Gastroesophageal sphincter (tissue), 4 donors: ENCODE measurements around the gene FARS2. TPM values are rescaled to one million over a fixed set of nuclear protein-coding genes. Genes with fewer than 3 reads are reported as not detected.
A peak's percentile ranks its signal among the peaks of the same experiment; 100 is the strongest.

ENCODE experiments used
- ATAC-seq: fragments of 150-250 bp; one replicate; pipeline ENCODE4 v1.9.1; 2016; ENCODE audit warnings: mild to moderate bottlenecking, moderate library complexity
- H3K27ac ChIP-seq, 4 donors: fragments of 200-600 bp; sonication (generic) in 3 of 4; 1 replicate in 3 of 4; 2 replicates in 1 of 4; pipeline ENCODE4 v1.5.1; 2016 to 2019
- H3K27me3 ChIP-seq: fragments of 200-600 bp; sonication (generic); one replicate; pipeline ENCODE4 v1.5.1; 2019
- H3K36me3 ChIP-seq, 2 donors: fragments of 200-600 bp; sonication (generic); one replicate each; pipeline ENCODE4 v1.5.1; 2019; ENCODE audit warnings: control low read depth in 1 of 2
- H3K4me1 ChIP-seq, 3 donors: fragments of 200-600 bp; sonication (generic); 1 replicate in 2 of 3; 2 replicates in 1 of 3; pipeline ENCODE4 v1.5.1; 2016 to 2019; ENCODE audit warnings: control low read depth in 2 of 3
- H3K4me3 ChIP-seq, 2 donors: fragments of 200-600 bp; sonication (generic); one replicate each; pipeline ENCODE4 v1.5.1; 2019; ENCODE audit warnings: mild to moderate bottlenecking in 1 of 2, moderate library complexity in 1 of 2
- H3K9me3 ChIP-seq, 3 donors: fragments of 200-600 bp; sonication (generic); one replicate each; pipeline ENCODE4 v1.5.1; 2017 to 2019; ENCODE audit warnings: control low read depth in 2 of 3
- EP300 ChIP-seq: sonication (generic); formaldehyde crosslinking; IDR thresholded peaks from one replicate; pipeline ENCODE4 v1.6.1; 2017; ENCODE audit warnings: antibody characterized with exemption, mild to moderate bottlenecking
- POLR2A ChIP-seq, 2 donors: fragments of 450-650 bp; IDR thresholded peaks; one replicate each; pipeline ENCODE4 v1.6.1; 2017; ENCODE audit warnings: antibody characterized with exemption in 2 of 2, mild to moderate bottlenecking in 2 of 2, moderate library complexity in 1 of 2
- POLR2AphosphoS5 ChIP-seq: sonication (generic); formaldehyde crosslinking; IDR thresholded peaks from one replicate; pipeline ENCODE4 v1.6.1; 2017; ENCODE audit warnings: antibody characterized with exemption
- WGBS, 2 donors: methylation state at CpG; one replicate each; pipeline ENCODE4 v1.1.5; 2018; ENCODE audit warnings: low coverage in 1 of 2; 5-methylcytosine and 5-hydroxymethylcytosine counted together
- total RNA-seq, 4 donors: library from RNA; depleted of rRNA; stranded (reverse); fragments of >200 nt; gene quantifications; one replicate each; pipeline ENCODE4 v1.1.0, GENCODE V29; 2016
- TF ChIP-seq, protein P1 (sequence below), 4 experiments: fragments of 200-600 bp in 2 of 4; fragments of 450-650 bp in 2 of 4; sonication (generic) in 1 of 4; IDR thresholded peaks; one replicate each; pipeline ENCODE4 v1.5.1; 2017 to 2019; ENCODE audit warnings: antibody characterized with exemption in 4 of 4, mild to moderate bottlenecking in 2 of 4, moderate library complexity in 2 of 4

FARS2 gene
- total RNA-seq, 4 donors from 2014 or later: 9.8 to 16.3 (median 14.4) TPM

DNA sequence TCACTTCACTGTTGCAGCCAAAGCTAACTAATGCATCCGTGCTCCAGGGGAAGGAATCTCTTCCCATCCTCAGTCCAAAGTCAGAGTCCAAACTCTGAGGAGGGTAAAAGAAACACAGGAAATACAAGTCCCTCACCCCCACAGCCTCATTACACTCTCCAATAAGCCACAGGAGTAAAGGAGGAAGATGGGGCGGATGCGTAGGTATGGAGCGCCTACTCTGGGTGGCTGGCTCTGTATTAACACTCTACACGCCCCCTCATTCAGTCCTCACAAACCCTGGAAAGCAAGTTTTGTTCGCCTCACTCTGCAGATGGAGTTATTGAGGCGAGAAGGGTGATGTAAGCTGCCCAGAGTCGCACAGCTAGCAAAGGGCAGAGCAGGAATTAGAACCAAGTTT, 502.6 kb downstream of the FARS2 start:
- peaks cover 0 to 43% (median 10%) of the 10 kb centered on the region in 3 donors for H3K4me1 ChIP-seq
- no peak for ATAC-seq
- TF ChIP-seq EP300: no peak
- TF ChIP-seq POLR2AphosphoS5: no peak
- TF ChIP-seq, protein P1, sequence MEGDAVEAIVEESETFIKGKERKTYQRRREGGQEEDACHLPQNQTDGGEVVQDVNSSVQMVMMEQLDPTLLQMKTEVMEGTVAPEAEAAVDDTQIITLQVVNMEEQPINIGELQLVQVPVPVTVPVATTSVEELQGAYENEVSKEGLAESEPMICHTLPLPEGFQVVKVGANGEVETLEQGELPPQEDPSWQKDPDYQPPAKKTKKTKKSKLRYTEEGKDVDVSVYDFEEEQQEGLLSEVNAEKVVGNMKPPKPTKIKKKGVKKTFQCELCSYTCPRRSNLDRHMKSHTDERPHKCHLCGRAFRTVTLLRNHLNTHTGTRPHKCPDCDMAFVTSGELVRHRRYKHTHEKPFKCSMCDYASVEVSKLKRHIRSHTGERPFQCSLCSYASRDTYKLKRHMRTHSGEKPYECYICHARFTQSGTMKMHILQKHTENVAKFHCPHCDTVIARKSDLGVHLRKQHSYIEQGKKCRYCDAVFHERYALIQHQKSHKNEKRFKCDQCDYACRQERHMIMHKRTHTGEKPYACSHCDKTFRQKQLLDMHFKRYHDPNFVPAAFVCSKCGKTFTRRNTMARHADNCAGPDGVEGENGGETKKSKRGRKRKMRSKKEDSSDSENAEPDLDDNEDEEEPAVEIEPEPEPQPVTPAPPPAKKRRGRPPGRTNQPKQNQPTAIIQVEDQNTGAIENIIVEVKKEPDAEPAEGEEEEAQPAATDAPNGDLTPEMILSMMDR (IDR thresholded peaks at IDR 0.05): no peak
- 73% methylated on average over 7 of the region's 8 CpGs; no CpG with 5 or more reads in 1 of the 2 donors for WGBS, 2 donors
- no peaks in the 10 kb centered on the region for H3K36me3 ChIP-seq
- H3K27ac ChIP-seq: peak overlapping the region in 3 of 4 donors; percentile 60 to 69 (median 62)
- H3K9me3 ChIP-seq: peaks cover 0 to 6% (median 0%) of the 10 kb centered on the region in 3 donors
- H3K4me3 ChIP-seq: no peak overlapping the region
- H3K27me3 ChIP-seq: no peaks in the 10 kb centered on the region

DNA sequence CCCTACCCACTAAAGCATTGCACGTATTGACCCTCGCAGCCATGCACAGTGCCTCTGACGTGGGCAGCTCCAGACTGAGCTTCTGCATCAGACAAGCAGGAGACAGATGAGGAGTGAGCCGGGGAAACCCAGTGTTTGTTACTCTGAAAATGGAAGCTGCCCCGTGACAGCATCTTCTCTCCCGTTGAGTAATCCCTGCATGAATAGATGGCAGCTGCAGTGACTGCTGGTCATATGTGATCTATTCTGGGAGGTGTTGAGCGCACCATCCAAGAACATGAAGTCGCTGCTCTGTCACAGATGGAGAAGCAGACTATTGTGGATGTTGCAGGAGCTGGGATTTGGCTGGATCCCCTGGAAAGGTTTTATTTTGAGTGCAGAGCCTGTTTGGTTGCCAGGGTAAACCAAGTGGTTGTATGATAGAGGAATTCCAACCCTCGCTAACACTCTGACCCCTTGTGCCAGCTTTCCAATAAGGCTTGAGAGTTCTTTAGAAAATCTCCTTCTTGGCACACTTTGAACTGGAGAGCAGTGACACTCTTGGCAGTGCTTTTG, 503.2 kb downstream of the FARS2 start:
- ATAC-seq: peak; percentile 44
- H3K27ac ChIP-seq: peak overlapping the region in 3 of 4 donors; percentile 60 to 69 (median 62)
- H3K27me3 ChIP-seq: no peaks in the 10 kb centered on the region
- no peaks in the 10 kb centered on the region for H3K36me3 ChIP-seq
- peaks cover 0 to 43% (median 10%) of the 10 kb centered on the region in 3 donors for H3K4me1 ChIP-seq
- no peak for TF ChIP-seq EP300
- TF ChIP-seq POLR2AphosphoS5: peak; percentile 74
- H3K9me3 ChIP-seq: peaks cover 0 to 6% (median 0%) of the 10 kb centered on the region in 3 donors
- no peak overlapping the region for H3K4me3 ChIP-seq
- 16 to 18% methylated on average over 1 to 6 of the region's 9 CpGs for WGBS, 2 donors

DNA sequence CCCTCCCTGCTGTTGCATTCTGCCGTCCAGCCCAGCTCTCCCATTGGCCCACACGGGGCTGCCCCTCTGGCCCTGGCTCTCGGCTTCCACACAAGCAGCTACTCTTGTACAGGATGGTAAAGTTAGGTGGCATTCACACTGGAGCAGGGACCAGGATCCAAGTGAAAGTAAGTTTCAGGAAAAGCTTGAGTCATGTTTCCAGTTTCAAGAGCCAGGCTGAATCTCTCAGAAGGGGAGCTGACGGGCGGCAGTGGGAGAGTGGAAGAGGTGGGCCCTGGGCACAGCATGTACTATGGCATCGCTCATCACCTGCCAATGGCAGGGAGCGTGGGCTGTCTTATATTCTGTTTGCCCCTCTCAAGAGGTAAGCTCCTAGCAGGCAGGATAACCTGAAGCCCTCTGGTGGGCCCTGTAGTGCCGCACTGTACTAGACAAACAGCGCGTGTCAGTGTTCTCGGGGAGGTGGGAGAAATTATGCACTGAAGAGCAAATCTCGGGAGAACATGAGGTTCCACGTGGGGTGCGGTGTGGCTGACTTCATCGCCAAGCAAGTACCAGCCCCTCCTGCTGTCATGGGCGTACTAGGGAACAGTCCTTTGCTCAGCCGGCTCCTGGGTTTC, 503.9 kb downstream of the FARS2 start:
- peak; percentile 63 for TF ChIP-seq POLR2AphosphoS5
- no peak for TF ChIP-seq EP300
- TF ChIP-seq, protein P1 (IDR thresholded peaks at IDR 0.05): no peak
- no peak for TF ChIP-seq POLR2A (IDR thresholded peaks at IDR 0.05)
- no peak overlapping the region for H3K4me3 ChIP-seq
- peaks cover 0 to 43% (median 10%) of the 10 kb centered on the region in 3 donors for H3K4me1 ChIP-seq
- H3K9me3 ChIP-seq: peaks cover 0 to 6% (median 0%) of the 10 kb centered on the region in 3 donors
- ATAC-seq: no peak
- 100% methylated on average over 1 to 5 of the region's 17 CpGs for WGBS, 2 donors
- no peaks in the 10 kb centered on the region for H3K36me3 ChIP-seq
- H3K27ac ChIP-seq: peak overlapping the region in 3 of 4 donors; percentile 60 to 69 (median 62)
- H3K27me3 ChIP-seq: no peaks in the 10 kb centered on the region

DNA sequence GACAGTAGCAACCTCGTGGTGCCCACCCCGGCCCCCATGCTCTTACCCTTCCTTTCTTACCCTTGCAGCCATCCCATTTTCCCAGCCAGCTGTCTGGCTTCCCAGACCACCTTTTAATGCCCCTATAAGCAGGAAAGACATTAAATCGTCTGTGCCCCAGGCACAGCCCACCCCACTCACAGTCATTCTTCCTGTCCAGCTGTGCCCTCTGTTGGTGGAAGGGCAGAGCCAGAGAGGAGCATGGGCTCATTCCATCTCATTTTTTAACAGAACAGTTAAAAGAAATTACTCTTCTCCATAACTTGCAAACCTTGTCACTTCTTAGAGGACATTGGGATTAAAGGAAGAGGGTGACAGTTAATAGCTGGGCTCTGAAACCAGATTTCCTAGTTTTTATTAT, 504.9 kb downstream of the FARS2 start:
- 69 to 70% methylated on average over 3 of the region's 3 CpGs for WGBS, 2 donors
- ATAC-seq: no peak
- H3K27ac ChIP-seq: no peak overlapping the region
- peaks cover 0 to 6% (median 0%) of the 10 kb centered on the region in 3 donors for H3K9me3 ChIP-seq
- H3K36me3 ChIP-seq: peaks cover 0 to 4% of the 10 kb centered on the region in 2 donors
- no peak overlapping the region for H3K4me3 ChIP-seq
- H3K27me3 ChIP-seq: no peaks in the 10 kb centered on the region
- TF ChIP-seq POLR2A (IDR thresholded peaks at IDR 0.05) (no peak), POLR2AphosphoS5 (no peak), EP300 (no peak)
- TF ChIP-seq, protein P1 (IDR thresholded peaks at IDR 0.05): no peak
- H3K4me1 ChIP-seq: peaks cover 0 to 38% (median 10%) of the 10 kb centered on the region in 3 donors

DNA sequence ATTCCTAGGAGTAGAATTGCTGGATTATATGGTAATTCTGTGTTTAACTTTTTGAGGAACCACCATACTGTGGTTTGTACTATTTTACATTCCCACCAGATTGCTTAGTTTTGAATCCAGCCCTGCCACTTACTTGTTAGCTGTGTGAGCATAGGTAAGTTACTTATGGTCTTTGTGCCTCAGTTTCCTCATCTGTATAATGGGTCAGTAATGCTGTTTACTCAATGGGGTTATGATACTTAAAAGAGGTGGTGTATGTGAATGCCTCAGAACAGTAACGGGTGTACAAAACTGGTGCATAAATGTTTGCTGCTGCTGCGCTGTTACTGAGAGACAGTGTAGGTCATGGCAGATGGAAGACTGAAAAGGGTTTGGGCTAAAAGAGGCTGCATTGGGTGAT, 506.2 kb downstream of the FARS2 start:
- no peak for ATAC-seq
- WGBS, 2 donors: 100% methylated on average over 2 of the region's 2 CpGs; no CpG with 5 or more reads in 1 of the 2 donors

More for the DNA sequence above, 506.2 kb downstream of the FARS2 start:
- peaks cover 0 to 14% of the 10 kb centered on the region in 2 donors for H3K36me3 ChIP-seq
- H3K27me3 ChIP-seq: no peaks in the 10 kb centered on the region
- peaks cover 0 to 6% (median 0%) of the 10 kb centered on the region in 3 donors for H3K9me3 ChIP-seq
- H3K4me3 ChIP-seq: no peak overlapping the region
- no peak overlapping the region for H3K27ac ChIP-seq
- H3K4me1 ChIP-seq: peaks cover 0 to 30% (median 8%) of the 10 kb centered on the region in 3 donors
- TF ChIP-seq POLR2A (IDR thresholded peaks at IDR 0.05) (no peak), POLR2AphosphoS5 (no peak), EP300 (no peak)
- TF ChIP-seq, protein P1 (IDR thresholded peaks at IDR 0.05): no peak
